ENCODE results near the gene GOLGA8B. TPM values are rescaled to one million over a fixed set of nuclear protein-coding genes. Genes with fewer than 3 reads are reported as not detected.

The GOLGA8B gene
- total and polyA plus RNA-seq, 12 donors = 11.4 to 250 (median 61.1) TPM

DNA sequence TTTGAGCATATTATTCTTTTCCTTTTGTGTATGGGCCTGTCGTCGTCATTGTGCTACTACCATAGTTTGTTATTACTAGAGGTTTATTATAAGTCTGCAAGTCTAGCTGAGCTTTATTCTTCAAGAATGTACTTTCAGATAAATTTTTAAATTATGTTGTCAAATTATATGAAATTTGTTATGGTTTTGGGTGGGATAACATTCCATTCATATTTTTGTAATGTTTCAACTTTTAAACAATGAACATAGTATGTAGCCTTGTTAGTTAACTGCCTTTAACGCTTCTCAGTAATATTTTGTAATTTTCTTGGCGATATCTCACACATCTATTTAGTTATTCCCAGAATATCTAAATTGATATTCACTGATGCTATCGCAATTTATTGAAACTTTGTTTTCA, 41.6 kb upstream of the GOLGA8B start:
- TF ChIP-seq CTCF (IDR thresholded peaks at IDR 0.05) (no peak), POLR2A (IDR thresholded peaks at IDR 0.05) (no peak)
- H3K27ac ChIP-seq = no peak overlapping the region
- WGBS, 4 donors = 76 to 79% (median 78%) methylated on average over 5 of the region's 5 CpGs
- intact Hi-C loops (cut with DNase I) = loop anchor here in 1 of 2 donors (10.0 kb wide), 1 partner anchor 290 kb away; no protein-coding TSS in a partner anchor
- H3K4me1 ChIP-seq (replicated peaks in 1 of 2) = no peaks in the 10 kb centered on the region
- DNase-seq = no peak
- peaks cover 4% of the 10 kb centered on the region for H3K27me3 ChIP-seq
- no peak overlapping the region for H3K4me3 ChIP-seq
- no peaks in the 10 kb centered on the region for H3K36me3 ChIP-seq (replicated peaks in 1 of 2)
- no peaks in the 10 kb centered on the region for H3K9me3 ChIP-seq (replicated peaks in 1 of 3)

DNA sequence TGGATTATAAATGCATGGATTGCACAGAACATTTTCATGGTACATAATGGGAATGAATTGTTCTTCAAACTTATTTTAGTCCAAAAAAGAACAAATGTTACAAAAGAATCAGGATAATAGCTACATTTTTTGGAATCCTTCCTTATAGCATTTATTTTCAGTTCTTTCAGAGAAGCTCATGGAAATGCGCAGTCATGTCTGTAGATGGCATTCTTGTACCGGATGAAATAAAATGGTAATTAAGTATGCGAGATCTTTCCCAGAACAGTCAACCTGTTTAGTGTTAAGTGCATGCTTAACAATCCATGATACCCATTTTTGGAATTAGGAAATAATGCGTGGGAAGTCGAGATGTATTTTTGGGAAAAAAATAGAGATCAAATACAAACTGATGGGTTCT, 38.2 kb upstream of the GOLGA8B start:
- Histone ChIP-seq H3K36me3 (replicated peaks in 1 of 2) (no peaks in the 10 kb centered on the region), H3K9me3 (replicated peaks in 1 of 3) (no peaks in the 10 kb centered on the region), H3K27ac (no peak overlapping the region), H3K27me3 (peaks cover 7% of the 10 kb centered on the region), H3K4me1 (replicated peaks in 1 of 2) (no peaks in the 10 kb centered on the region), H3K4me3 (no peak overlapping the region)
- TF ChIP-seq CTCF (IDR thresholded peaks at IDR 0.05) = peak in 3 of 6 experiments; percentile 16 to 29 (median 24)
- TF ChIP-seq POLR2A (IDR thresholded peaks at IDR 0.05) = no peak
- WGBS, 4 donors = 37 to 46% (median 40%) methylated on average over 5 of the region's 5 CpGs
- intact Hi-C loops (cut with DNase I) = loop anchor here in 1 of 2 donors (10.0 kb wide), 1 partner anchor 293 kb away; no protein-coding TSS in a partner anchor
- DNase-seq = no peak

DNA sequence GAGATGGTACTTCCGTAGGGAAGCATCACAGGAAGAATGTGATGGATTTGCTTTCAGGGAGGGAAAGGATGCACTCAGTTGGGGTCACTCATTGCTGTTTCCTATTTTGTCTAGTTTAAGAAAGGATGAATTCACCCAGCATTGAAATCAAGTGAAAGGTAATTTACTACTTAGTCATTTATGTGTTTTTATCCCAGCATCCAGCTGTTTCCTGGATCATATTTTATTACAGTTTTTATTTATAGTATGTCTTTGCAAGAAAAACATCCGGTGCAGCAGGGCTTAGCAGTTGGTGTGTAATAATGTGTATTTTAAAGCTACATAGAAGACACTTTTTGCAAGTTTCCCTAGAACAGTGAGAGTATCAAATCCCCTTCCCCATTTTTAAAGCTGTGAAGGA, 37.4 kb upstream of the GOLGA8B start:
- intact Hi-C loops (cut with DNase I) = loop anchor here in 1 of 2 donors (10.0 kb wide), 1 partner anchor 294 kb away; no protein-coding TSS in a partner anchor
- Histone ChIP-seq H3K4me3 (no peak overlapping the region), H3K27me3 (peaks cover 3% of the 10 kb centered on the region), H3K9me3 (replicated peaks in 1 of 3) (no peaks in the 10 kb centered on the region), H3K4me1 (replicated peaks in 1 of 2) (no peaks in the 10 kb centered on the region), H3K27ac (no peak overlapping the region), H3K36me3 (replicated peaks in 1 of 2) (no peaks in the 10 kb centered on the region)
- TF ChIP-seq CTCF (IDR thresholded peaks at IDR 0.05) (no peak), POLR2A (IDR thresholded peaks at IDR 0.05) (no peak)
- 16 to 27% (median 19%) methylated on average over 2 of the region's 2 CpGs for WGBS, 4 donors
- DNase-seq = no peak

DNA sequence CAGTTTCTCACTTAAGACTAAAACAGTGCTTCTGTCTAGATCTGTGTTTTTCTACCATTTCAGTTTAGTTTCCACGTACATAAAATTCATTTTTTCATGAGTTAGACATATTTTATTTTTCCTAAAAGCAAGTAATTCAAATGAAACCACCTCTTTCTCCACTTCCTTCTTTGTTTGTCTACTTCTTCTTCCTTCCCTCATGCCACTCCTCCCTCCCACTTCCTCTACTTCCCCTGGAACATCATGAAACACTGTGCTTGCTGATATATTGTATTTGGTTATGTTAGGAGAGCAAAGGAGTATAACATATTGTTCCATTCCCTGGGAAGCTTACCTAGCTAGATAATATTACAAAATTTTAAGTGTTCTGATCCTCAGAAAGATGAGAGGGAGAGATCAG, 36.7 kb upstream of the GOLGA8B start:
- intact Hi-C loops (cut with DNase I) = loop anchor here in 1 of 2 donors (10.0 kb wide), 1 partner anchor 295 kb away; no protein-coding TSS in a partner anchor
- 0 to 18% (median 2%) methylated on average over 1 of the region's 1 CpG for whole genome bisulfite sequencing, 4 donors

More for the DNA sequence above, 36.7 kb upstream of the GOLGA8B start:
- Histone ChIP-seq H3K4me3 (no peak overlapping the region), H3K4me1 (replicated peaks in 1 of 2) (no peaks in the 10 kb centered on the region), H3K27me3 (peaks cover 3% of the 10 kb centered on the region), H3K36me3 (replicated peaks in 1 of 2) (no peaks in the 10 kb centered on the region), H3K9me3 (replicated peaks in 1 of 3) (no peaks in the 10 kb centered on the region), H3K27ac (no peak overlapping the region)
- no peak for TF ChIP-seq CTCF (IDR thresholded peaks at IDR 0.05)
- no peak for TF ChIP-seq POLR2A (IDR thresholded peaks at IDR 0.05)
- no peak for DNase-seq

All from adrenal gland (tissue), 12 donors.